ENCODE data around the gene GRK3. TPM values are rescaled to one million over a fixed set of nuclear protein-coding genes. Genes with fewer than 3 reads are reported as not detected.
A peak's percentile ranks its signal among the peaks of the same experiment; 100 is the strongest.

The GRK3 gene
- total RNA-seq, 1 donor from 2014 or later: 3.8 TPM

DNA sequence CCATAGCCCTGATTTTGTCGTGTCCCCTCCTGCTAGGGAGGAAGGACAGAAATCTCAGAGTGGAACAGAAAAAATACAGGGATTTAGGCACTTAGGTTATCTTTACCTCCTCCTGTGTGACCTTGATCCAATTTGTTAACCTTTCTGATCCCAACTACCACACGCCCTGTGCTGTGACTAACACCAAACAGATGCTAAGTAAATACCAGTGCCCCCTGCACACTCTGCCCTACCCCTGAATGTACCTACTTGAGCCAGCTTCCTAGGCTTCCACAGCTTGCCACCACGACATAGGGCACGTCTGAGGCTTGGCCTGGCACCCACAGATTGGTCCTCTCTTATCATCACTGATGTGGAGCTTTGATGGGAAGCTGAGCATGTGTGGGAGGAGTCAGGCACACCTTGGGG is 186.7 kb downstream of the GRK3 start:
- H3K4me3 ChIP-seq: no peak overlapping the region
- peaks cover 84% of the 10 kb centered on the region for H3K4me1 ChIP-seq
- DNase-seq: no peak
- TF ChIP-seq, protein P1, sequence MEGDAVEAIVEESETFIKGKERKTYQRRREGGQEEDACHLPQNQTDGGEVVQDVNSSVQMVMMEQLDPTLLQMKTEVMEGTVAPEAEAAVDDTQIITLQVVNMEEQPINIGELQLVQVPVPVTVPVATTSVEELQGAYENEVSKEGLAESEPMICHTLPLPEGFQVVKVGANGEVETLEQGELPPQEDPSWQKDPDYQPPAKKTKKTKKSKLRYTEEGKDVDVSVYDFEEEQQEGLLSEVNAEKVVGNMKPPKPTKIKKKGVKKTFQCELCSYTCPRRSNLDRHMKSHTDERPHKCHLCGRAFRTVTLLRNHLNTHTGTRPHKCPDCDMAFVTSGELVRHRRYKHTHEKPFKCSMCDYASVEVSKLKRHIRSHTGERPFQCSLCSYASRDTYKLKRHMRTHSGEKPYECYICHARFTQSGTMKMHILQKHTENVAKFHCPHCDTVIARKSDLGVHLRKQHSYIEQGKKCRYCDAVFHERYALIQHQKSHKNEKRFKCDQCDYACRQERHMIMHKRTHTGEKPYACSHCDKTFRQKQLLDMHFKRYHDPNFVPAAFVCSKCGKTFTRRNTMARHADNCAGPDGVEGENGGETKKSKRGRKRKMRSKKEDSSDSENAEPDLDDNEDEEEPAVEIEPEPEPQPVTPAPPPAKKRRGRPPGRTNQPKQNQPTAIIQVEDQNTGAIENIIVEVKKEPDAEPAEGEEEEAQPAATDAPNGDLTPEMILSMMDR (IDR thresholded peaks at IDR 0.05; ENCODE audit: borderline replicate concordance): no peak
- H3K27ac ChIP-seq (replicated peaks): peak overlapping the region; percentile 74
- intact Hi-C loops (cut with micrococcal nuclease): no loop called here
- H3K27me3 ChIP-seq (ENCODE audit: low read depth): no peaks in the 10 kb centered on the region
- no peaks in the 10 kb centered on the region for H3K36me3 ChIP-seq
- no peaks in the 10 kb centered on the region for H3K9me3 ChIP-seq (replicated peaks)

- DNase-seq: no peak
- Histone ChIP-seq H3K27me3 (ENCODE audit: low read depth) (no peaks in the 10 kb centered on the region), H3K4me3 (peak overlapping the region; percentile 57), H3K27ac (replicated peaks) (peak overlapping the region; percentile 90), H3K9me3 (replicated peaks) (no peaks in the 10 kb centered on the region), H3K36me3 (no peaks in the 10 kb centered on the region), H3K4me1 (peaks cover 84% of the 10 kb centered on the region)
- TF ChIP-seq, protein P1 (IDR thresholded peaks at IDR 0.05; ENCODE audit: borderline replicate concordance): no peak
- intact Hi-C loops (cut with micrococcal nuclease): no loop called here
These were observed 188.2 kb downstream of the GRK3 start for GRCh38 chr22:25752615-25753214.

GRCh38 chr22:25753252-25753651 is 188.8 kb downstream of the GRK3 start:
- Histone ChIP-seq H3K27ac (replicated peaks) (peak overlapping the region; percentile 90), H3K9me3 (replicated peaks) (no peaks in the 10 kb centered on the region), H3K36me3 (no peaks in the 10 kb centered on the region), H3K4me1 (peaks cover 82% of the 10 kb centered on the region), H3K4me3 (peak overlapping the region; percentile 57), H3K27me3 (ENCODE audit: low read depth) (no peaks in the 10 kb centered on the region)
- no peak for DNase-seq
- TF ChIP-seq, protein P1 (IDR thresholded peaks at IDR 0.05; ENCODE audit: borderline replicate concordance): no peak
- intact Hi-C loops (cut with micrococcal nuclease): no loop called here

GRCh38 chr22:25754527-25755202 is 190.2 kb downstream of the GRK3 start:
- intact Hi-C loops (cut with micrococcal nuclease): no loop called here
- Histone ChIP-seq H3K27me3 (ENCODE audit: low read depth) (no peaks in the 10 kb centered on the region), H3K36me3 (no peaks in the 10 kb centered on the region), H3K4me1 (peaks cover 79% of the 10 kb centered on the region), H3K4me3 (peak overlapping the region; percentile 57), H3K9me3 (replicated peaks) (no peaks in the 10 kb centered on the region), H3K27ac (replicated peaks) (peak overlapping the region; percentile 90)
- peak; percentile 84 for DNase-seq
- TF ChIP-seq, protein P1 (IDR thresholded peaks at IDR 0.05; ENCODE audit: borderline replicate concordance): no peak

- no peak for DNase-seq
- intact Hi-C loops (cut with micrococcal nuclease): no loop called here
- Histone ChIP-seq H3K36me3 (no peaks in the 10 kb centered on the region), H3K27me3 (ENCODE audit: low read depth) (no peaks in the 10 kb centered on the region), H3K27ac (replicated peaks) (peak overlapping the region; percentile 15), H3K9me3 (replicated peaks) (no peaks in the 10 kb centered on the region), H3K4me3 (no peak overlapping the region), H3K4me1 (peaks cover 87% of the 10 kb centered on the region)
- TF ChIP-seq, protein P1 (IDR thresholded peaks at IDR 0.05; ENCODE audit: borderline replicate concordance): no peak
These were observed 193.2 kb downstream of the GRK3 start for GRCh38 chr22:25757686-25758085.
